SK-N-SH treated with all-trans-retinoic acid at 6 μM for 48 hours (cell line): Measurements from ENCODE around the gene SETD3.

ENCODE experiments used
- ATAC-seq: fragments of 200-7000 bp; cut with Tn5 transposase; 3 replicates; pipeline ENCODE4 v1.9.1; 2020; ENCODE audit warnings: mild to moderate bottlenecking, moderate library complexity
- ARNTL ChIP-seq: fragments of 450-650 bp; formaldehyde crosslinking; IDR thresholded peaks from 2 replicates; pipeline ENCODE4 v1.5.0; 2020; ENCODE audit warnings: low read depth, mild to moderate bottlenecking, moderate library complexity, borderline replicate concordance
- BACH2 ChIP-seq: fragments of 250-450 bp; sonication (Bioruptor Pico); IDR thresholded peaks from 2 replicates; pipeline ENCODE4 v1.9.0; 2021; ENCODE audit warnings: mild to moderate bottlenecking, borderline replicate concordance
- CREB5 ChIP-seq: fragments of 250-450 bp; sonication (Bioruptor Pico); IDR thresholded peaks from 2 replicates; pipeline ENCODE4 v1.5.1; 2020; ENCODE audit warnings: low read depth, mild to moderate bottlenecking, moderate library complexity
- CSDC2 ChIP-seq: fragments of 250-450 bp; sonication (Bioruptor Pico); IDR thresholded peaks from 2 replicates; pipeline ENCODE4 v1.5.0; 2020; ENCODE audit warnings: mild to moderate bottlenecking, moderate library complexity
- CSRNP3 ChIP-seq: fragments of 250-450 bp; sonication (Bioruptor Pico); IDR thresholded peaks from 2 replicates; pipeline ENCODE4 v1.5.1; 2021; ENCODE audit warnings: mild to moderate bottlenecking, moderate library complexity
- ESRRG ChIP-seq: fragments of 250-450 bp; sonication (Bioruptor Pico); IDR thresholded peaks from 2 replicates; pipeline ENCODE4 v1.6.1; 2021; ENCODE audit warnings: mild to moderate bottlenecking
- GLIS3 ChIP-seq: fragments of 250-450 bp; sonication (Bioruptor Pico); IDR thresholded peaks from 2 replicates; pipeline ENCODE4 v1.5.0; 2020; ENCODE audit warnings: mild to moderate bottlenecking, moderate library complexity
- ISL1 ChIP-seq: fragments of 250-450 bp; sonication (Bioruptor Pico); IDR thresholded peaks from 2 replicates; pipeline ENCODE4 v2.1.2; 2022; ENCODE audit warnings: mild to moderate bottlenecking, moderate library complexity
- OSR1 ChIP-seq: fragments of 250-450 bp; sonication (Bioruptor Pico); IDR thresholded peaks from 2 replicates; pipeline ENCODE4 v1.8.0; 2022; ENCODE audit warnings: moderate library complexity, mild to moderate bottlenecking, inconsistent platforms
- PATZ1 ChIP-seq: fragments of 250-450 bp; sonication (Bioruptor Pico); IDR thresholded peaks from 2 replicates; pipeline ENCODE4 v1.8.0; 2020; ENCODE audit warnings: mild to moderate bottlenecking, moderate library complexity, borderline replicate concordance
- PPARA ChIP-seq: fragments of 250-450 bp; sonication (Bioruptor Pico); IDR thresholded peaks from 2 replicates; pipeline ENCODE4 v1.5.0; 2020; ENCODE audit warnings: mild to moderate bottlenecking, borderline replicate concordance
- RARB ChIP-seq: fragments of 250-450 bp; sonication (Bioruptor Pico); IDR thresholded peaks from 2 replicates; pipeline ENCODE4 v1.8.0; 2021; ENCODE audit warnings: mild to moderate bottlenecking, moderate library complexity
- SNAI2 ChIP-seq: fragments of 250-450 bp; sonication (Bioruptor Pico); IDR thresholded peaks from 2 replicates; pipeline ENCODE4 v1.5.0; 2020; ENCODE audit warnings: mild to moderate bottlenecking, moderate library complexity
- TCF4 ChIP-seq: fragments of 250-450 bp; sonication (Bioruptor Pico); IDR thresholded peaks from 2 replicates; pipeline ENCODE4 v1.8.0; 2021; ENCODE audit warnings: mild to moderate bottlenecking, moderate library complexity, borderline replicate concordance
- TOX ChIP-seq: fragments of 250-450 bp; sonication (Bioruptor Pico); IDR thresholded peaks from 2 replicates; pipeline ENCODE4 v1.8.0; 2021; ENCODE audit warnings: mild to moderate bottlenecking, moderate library complexity, borderline replicate concordance
- TSHZ2 ChIP-seq: fragments of 250-450 bp; sonication (Bioruptor Pico); IDR thresholded peaks from 2 replicates; pipeline ENCODE4 v1.5.0; 2020; ENCODE audit warnings: mild to moderate bottlenecking, moderate library complexity
- ZC3H10 ChIP-seq: fragments of 250-450 bp; sonication (Bioruptor Pico); IDR thresholded peaks from 2 replicates; pipeline ENCODE4 v1.5.1; 2021; ENCODE audit warnings: mild to moderate bottlenecking, moderate library complexity
- ZFP3 ChIP-seq: fragments of 250-450 bp; sonication (Bioruptor Pico); IDR thresholded peaks from 2 replicates; pipeline ENCODE4 v1.5.0; 2020; ENCODE audit warnings: mild to moderate bottlenecking, moderate library complexity
- ZFP30 ChIP-seq: fragments of 450-650 bp; formaldehyde crosslinking; IDR thresholded peaks from 2 replicates; pipeline ENCODE4 v1.5.0; 2022; ENCODE audit warnings: mild to moderate bottlenecking, moderate library complexity
- ZNF565 ChIP-seq: fragments of 450-650 bp; formaldehyde crosslinking; conservative IDR thresholded peaks from 2 replicates; pipeline ENCODE4 v1.5.0; 2020; ENCODE audit warnings: low read depth, mild to moderate bottlenecking, moderate library complexity
- ZNF70 ChIP-seq: fragments of 450-650 bp; formaldehyde crosslinking; IDR thresholded peaks from 2 replicates; pipeline ENCODE4 v1.5.0; 2020; ENCODE audit warnings: mild to moderate bottlenecking, moderate library complexity
- ZNF8 ChIP-seq: fragments of 450-650 bp; formaldehyde crosslinking; IDR thresholded peaks from 2 replicates; pipeline ENCODE4 v1.5.0; 2020; ENCODE audit warnings: mild to moderate bottlenecking, moderate library complexity

The SETD3 gene

GRCh38 chr14:99416909-99417308 lies 63.8 kb downstream of the SETD3 start:
- TF ChIP-seq PATZ1 (CRISPR knock-in tag) (no peak), ESRRG (CRISPR knock-in tag) (no peak), ZFP30 (CRISPR knock-in tag) (no peak), CSDC2 (no peak), ZNF8 (CRISPR knock-in tag) (no peak), ZFP3 (no peak), ZNF565 (CRISPR knock-in tag) (no peak), TOX (CRISPR knock-in tag) (no peak), PPARA (no peak), GLIS3 (no peak), OSR1 (CRISPR knock-in tag) (no peak), ARNTL (no peak), ZNF70 (no peak), SNAI2 (CRISPR knock-in tag) (no peak)
- ATAC-seq, result no peak

- ATAC-seq, result peak; percentile 98
Measured at GRCh38 chr14:99415496-99416281, 65.0 kb downstream of the SETD3 start.

GRCh38 chr14:99413911-99414310 lies 66.7 kb downstream of the SETD3 start:
- TF ChIP-seq ESRRG (CRISPR knock-in tag), result no peak
- TF ChIP-seq ZFP3, result no peak
- TF ChIP-seq ISL1 (CRISPR knock-in tag), result no peak
- TF ChIP-seq TSHZ2 (CRISPR knock-in tag), result no peak
- TF ChIP-seq BACH2 (CRISPR knock-in tag), result no peak
- TF ChIP-seq RARB (CRISPR knock-in tag), result no peak
- TF ChIP-seq OSR1 (CRISPR knock-in tag), result no peak
- no peak for TF ChIP-seq ZNF565 (CRISPR knock-in tag)
- no peak for TF ChIP-seq CREB5 (CRISPR knock-in tag)
- no peak for TF ChIP-seq TCF4
- TF ChIP-seq ZFP30 (CRISPR knock-in tag), result no peak
- no peak for TF ChIP-seq PATZ1 (CRISPR knock-in tag)
- no peak for TF ChIP-seq GLIS3
- TF ChIP-seq CSDC2, result no peak
- no peak for TF ChIP-seq PPARA
- TF ChIP-seq ZC3H10 (CRISPR knock-in tag), result no peak
- TF ChIP-seq ZNF70, result no peak
- TF ChIP-seq CSRNP3 (CRISPR knock-in tag), result no peak
- TF ChIP-seq, all 23 proteins: peak for 0
- no peak for ATAC-seq

More at GRCh38 chr14:99415496-99416281, 65.0 kb downstream of the SETD3 start:
- peak; percentile 14; the same call in 1 of the 2 replicates for TF ChIP-seq ISL1 (CRISPR knock-in tag)
- no peak for TF ChIP-seq ARNTL
- 0 out of 2 replicates have a peak, but pooled peaks have one; percentile 27 for TF ChIP-seq ZFP30 (CRISPR knock-in tag)
